ENCODE data around the gene SH3RF3.

GRCh38 chr2:109248590-109248989 lies 119.6 kb downstream of the SH3RF3 start:
- TF ChIP-seq CTCF (IDR thresholded peaks at IDR 0.05), result no peak
- TF ChIP-seq POLR2A (IDR thresholded peaks at IDR 0.05), result no peak

All from vagina (tissue), 2 donors.